A673 (cell line): ENCODE measurements around the gene C1orf50.

ENCODE experiments used
- EZH2 ChIP-seq: fragments of 200-600 bp; sonication (generic); IDR thresholded peaks from 2 replicates; pipeline ENCODE4 v1.6.1; 2017; ENCODE audit warnings: borderline replicate concordance, low read depth, mild to moderate bottlenecking, mixed read lengths, antibody characterized with exemption, low read length; ENCODE audit not compliant: poor library complexity, severe bottlenecking
- TF ChIP-seq, protein P1 (sequence below): fragments of 300-800, 200-600 bp; sonication (generic); conservative IDR thresholded peaks from 2 replicates; pipeline ENCODE4 v1.5.1; 2017; ENCODE audit warnings: low read depth, mild to moderate bottlenecking, antibody characterized with exemption, low read length, moderate library complexity, mixed read lengths

- TF ChIP-seq, protein P1, sequence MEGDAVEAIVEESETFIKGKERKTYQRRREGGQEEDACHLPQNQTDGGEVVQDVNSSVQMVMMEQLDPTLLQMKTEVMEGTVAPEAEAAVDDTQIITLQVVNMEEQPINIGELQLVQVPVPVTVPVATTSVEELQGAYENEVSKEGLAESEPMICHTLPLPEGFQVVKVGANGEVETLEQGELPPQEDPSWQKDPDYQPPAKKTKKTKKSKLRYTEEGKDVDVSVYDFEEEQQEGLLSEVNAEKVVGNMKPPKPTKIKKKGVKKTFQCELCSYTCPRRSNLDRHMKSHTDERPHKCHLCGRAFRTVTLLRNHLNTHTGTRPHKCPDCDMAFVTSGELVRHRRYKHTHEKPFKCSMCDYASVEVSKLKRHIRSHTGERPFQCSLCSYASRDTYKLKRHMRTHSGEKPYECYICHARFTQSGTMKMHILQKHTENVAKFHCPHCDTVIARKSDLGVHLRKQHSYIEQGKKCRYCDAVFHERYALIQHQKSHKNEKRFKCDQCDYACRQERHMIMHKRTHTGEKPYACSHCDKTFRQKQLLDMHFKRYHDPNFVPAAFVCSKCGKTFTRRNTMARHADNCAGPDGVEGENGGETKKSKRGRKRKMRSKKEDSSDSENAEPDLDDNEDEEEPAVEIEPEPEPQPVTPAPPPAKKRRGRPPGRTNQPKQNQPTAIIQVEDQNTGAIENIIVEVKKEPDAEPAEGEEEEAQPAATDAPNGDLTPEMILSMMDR = no peak
- no peak for TF ChIP-seq EZH2
These were observed 27.0 kb upstream of the C1orf50 start, which contains the start of gene CLDN19 for GRCh38 chr1:42739753-42740700.
